ENCODE measurements around the gene BRF1. TPM values are rescaled to one million over a fixed set of nuclear protein-coding genes. Genes with fewer than 3 reads are reported as not detected.
A peak's percentile ranks its signal among the peaks of the same experiment; 100 is the strongest.

Gene BRF1
- total and polyA plus RNA-seq, 8 donors, result 13.6 to 50.2 (median 20.4) TPM

- 92% methylated on average over 11 of the region's 11 CpGs for WGBS, 2 donors
- no peak for DNase-seq
- intact Hi-C loops (cut with DNase I), result no loop called here
These were observed 122.0 kb downstream of the BRF1 start for GRCh38 chr14:105178868-105179140.

GRCh38 chr14:105178069-105178867 lies 122.5 kb downstream of the BRF1 start:
- DNase-seq (no peak), ATAC-seq (no peak), FAIRE-seq (no peak)
- H3K27me3 ChIP-seq, result no peaks in the 10 kb centered on the region
- no peak overlapping the region for H3K27ac ChIP-seq
- no peak for TF ChIP-seq CTCF (IDR thresholded peaks at IDR 0.05)
- WGBS, 2 donors, result 83 to 91% methylated on average over 18 to 19 of the region's 19 CpGs
- peaks cover 11 to 19% (median 16%) of the 10 kb centered on the region in 3 donors for H3K4me1 ChIP-seq
- intact Hi-C loops (cut with DNase I), result no loop called here
- no peaks in the 10 kb centered on the region for H3K36me3 ChIP-seq
- no peaks in the 10 kb centered on the region for H3K9me3 ChIP-seq
- no peak overlapping the region for H3K4me3 ChIP-seq

More at GRCh38 chr14:105178868-105179140, 122.0 kb downstream of the BRF1 start:
- FAIRE-seq (no peak), ATAC-seq (no peak)
- no peak for TF ChIP-seq CTCF (IDR thresholded peaks at IDR 0.05)
- Histone ChIP-seq H3K4me1 (peaks cover 11 to 19% (median 16%) of the 10 kb centered on the region in 3 donors), H3K27me3 (no peaks in the 10 kb centered on the region), H3K4me3 (no peak overlapping the region), H3K27ac (no peak overlapping the region), H3K9me3 (no peaks in the 10 kb centered on the region), H3K36me3 (no peaks in the 10 kb centered on the region)

GRCh38 chr14:105177082-105177481 lies 123.7 kb downstream of the BRF1 start:
- H3K27ac ChIP-seq, result peak overlapping the region; percentile 67 to 82 (median 70)
- intact Hi-C loops (cut with DNase I), result no loop called here
- no peaks in the 10 kb centered on the region for H3K9me3 ChIP-seq
- no peak overlapping the region for H3K4me3 ChIP-seq
- H3K4me1 ChIP-seq, result peaks cover 11 to 19% (median 16%) of the 10 kb centered on the region in 3 donors
- H3K36me3 ChIP-seq, result no peaks in the 10 kb centered on the region
- WGBS, 2 donors, result 25 to 52% methylated on average over 7 to 11 of the region's 11 CpGs
- no peaks in the 10 kb centered on the region for H3K27me3 ChIP-seq
- peak in 5 of 6 donors; percentile 57 to 84 (median 73) for DNase-seq
- peak; percentile 33 to 52 (median 44) for ATAC-seq
- no peak for TF ChIP-seq CTCF (IDR thresholded peaks at IDR 0.05)
- no peak for FAIRE-seq

- WGBS, 2 donors, result 35 to 49% methylated on average over 15 of the region's 15 CpGs
- TF ChIP-seq CTCF (IDR thresholded peaks at IDR 0.05), result no peak
- Histone ChIP-seq H3K9me3 (no peaks in the 10 kb centered on the region), H3K4me1 (peaks cover 11 to 19% (median 12%) of the 10 kb centered on the region in 3 donors), H3K27ac (peak overlapping the region; percentile 67 to 82 (median 70)), H3K4me3 (peak overlapping the region in 1 of 4 donors; percentile 26), H3K27me3 (no peaks in the 10 kb centered on the region), H3K36me3 (no peaks in the 10 kb centered on the region)
- FAIRE-seq (no peak), ATAC-seq (peak; percentile 20 to 46 (median 30)), DNase-seq (peak in 3 of 6 donors; percentile 63 to 75 (median 66))
- intact Hi-C loops (cut with DNase I), result no loop called here
These were observed 124.3 kb downstream of the BRF1 start for GRCh38 chr14:105176513-105176912.

All from pancreas (tissue), 10 donors.